Globus pallidus (tissue), 1 donor: ENCODE measurements around the gene ACTRT2.

Experiments
- DNase-seq: peaks from one replicate; pipeline ENCODE4 v3.0.0-alpha.2; 2015; ENCODE audit warnings: low spot score

Gene ACTRT2

GRCh38 chr1:3018576-3018975 lies 2.7 kb upstream of the ACTRT2 start:
- DNase-seq = no peak

- DNase-seq = no peak
Measured at GRCh38 chr1:3019007-3019515, 2.2 kb upstream of the ACTRT2 start.

- DNase-seq = no peak
Measured at GRCh38 chr1:3019516-3020051, 1.7 kb upstream of the ACTRT2 start.

- DNase-seq = no peak
Measured at GRCh38 chr1:3020263-3020909, 881 bp upstream of the ACTRT2 start.

GRCh38 chr1:3021801-3022401 lies 634 bp downstream of the ACTRT2 start:
- DNase-seq = no peak

- DNase-seq = no peak
Measured at GRCh38 chr1:3022511-3022973, 1.3 kb downstream of the ACTRT2 start.

- DNase-seq = no peak
Measured at GRCh38 chr1:3022976-3023375, 1.7 kb downstream of the ACTRT2 start.

- DNase-seq = no peak
Measured at GRCh38 chr1:3024019-3024418, 2.8 kb downstream of the ACTRT2 start.

GRCh38 chr1:3024588-3024987 lies 3.3 kb downstream of the ACTRT2 start:
- no peak for DNase-seq

- DNase-seq = no peak
Measured at GRCh38 chr1:3026124-3026523, 4.9 kb downstream of the ACTRT2 start.

GRCh38 chr1:3026581-3027391 lies 5.5 kb downstream of the ACTRT2 start:
- no peak for DNase-seq

- no peak for DNase-seq
Measured at GRCh38 chr1:3027611-3028371, 6.5 kb downstream of the ACTRT2 start.

GRCh38 chr1:3028531-3029282 lies 7.4 kb downstream of the ACTRT2 start:
- no peak for DNase-seq

- DNase-seq = no peak
Measured at GRCh38 chr1:3029481-3029961, 8.3 kb downstream of the ACTRT2 start.

GRCh38 chr1:3029991-3030662 lies 8.9 kb downstream of the ACTRT2 start:
- DNase-seq = no peak

GRCh38 chr1:3030663-3031381 lies 9.6 kb downstream of the ACTRT2 start:
- DNase-seq = peak; percentile 90

- DNase-seq = peak; percentile 73
Measured at GRCh38 chr1:3031401-3032221, 10.3 kb downstream of the ACTRT2 start.

GRCh38 chr1:3032371-3033039 lies 11.2 kb downstream of the ACTRT2 start:
- DNase-seq = no peak
